Measurements from ENCODE around the gene HAUS7.

The HAUS7 gene

GRCh38 chrX:153417637-153418036 lies 52.7 kb downstream of the HAUS7 start:
- no peaks in the 10 kb centered on the region for H3K27me3 ChIP-seq (ENCODE audit: low read depth)
- DNase-seq (ENCODE audit: low spot score in 2 of 2), result no peak
- H3K36me3 ChIP-seq (replicated peaks), result no peaks in the 10 kb centered on the region
- H3K4me1 ChIP-seq, result no peaks in the 10 kb centered on the region
- in situ Hi-C loops (cut with MboI; ENCODE audit: low sequenced_read_pairs), result no loop called here
- no peaks in the 10 kb centered on the region for H3K9me3 ChIP-seq
- H3K4me3 ChIP-seq, result no peak overlapping the region

GRCh38 chrX:153416781-153417450 lies 53.5 kb downstream of the HAUS7 start:
- H3K4me1 ChIP-seq, result no peaks in the 10 kb centered on the region
- peaks cover 3% of the 10 kb centered on the region for H3K27me3 ChIP-seq (ENCODE audit: low read depth)
- DNase-seq (ENCODE audit: low spot score in 2 of 2), result peak in 1 of 2 experiments; percentile 33
- H3K36me3 ChIP-seq (replicated peaks), result no peaks in the 10 kb centered on the region
- no peak overlapping the region for H3K4me3 ChIP-seq
- no peaks in the 10 kb centered on the region for H3K9me3 ChIP-seq
- in situ Hi-C loops (cut with MboI; ENCODE audit: low sequenced_read_pairs), result no loop called here

GRCh38 chrX:153414856-153415510 lies 55.4 kb downstream of the HAUS7 start:
- no peaks in the 10 kb centered on the region for H3K4me1 ChIP-seq
- in situ Hi-C loops (cut with MboI; ENCODE audit: low sequenced_read_pairs), result no loop called here
- no peak overlapping the region for H3K4me3 ChIP-seq
- H3K27me3 ChIP-seq (ENCODE audit: low read depth), result peaks cover 11% of the 10 kb centered on the region
- no peak for DNase-seq (ENCODE audit: low spot score in 2 of 2)
- H3K9me3 ChIP-seq, result no peaks in the 10 kb centered on the region
- H3K36me3 ChIP-seq (replicated peaks), result no peaks in the 10 kb centered on the region

- peaks cover 11% of the 10 kb centered on the region for H3K27me3 ChIP-seq (ENCODE audit: low read depth)
- H3K36me3 ChIP-seq (replicated peaks), result no peaks in the 10 kb centered on the region
- DNase-seq (ENCODE audit: low spot score in 2 of 2), result no peak
- in situ Hi-C loops (cut with MboI; ENCODE audit: low sequenced_read_pairs), result no loop called here
- no peaks in the 10 kb centered on the region for H3K9me3 ChIP-seq
- H3K4me3 ChIP-seq, result no peak overlapping the region
- no peaks in the 10 kb centered on the region for H3K4me1 ChIP-seq
Measured at GRCh38 chrX:153413731-153414130, 56.6 kb downstream of the HAUS7 start.

GRCh38 chrX:153412746-153413720 lies 57.3 kb downstream of the HAUS7 start:
- no peaks in the 10 kb centered on the region for H3K36me3 ChIP-seq (replicated peaks)
- H3K4me3 ChIP-seq, result no peak overlapping the region
- peaks cover 11% of the 10 kb centered on the region for H3K27me3 ChIP-seq (ENCODE audit: low read depth)
- no peak for DNase-seq (ENCODE audit: low spot score in 2 of 2)
- in situ Hi-C loops (cut with MboI; ENCODE audit: low sequenced_read_pairs), result no loop called here
- no peaks in the 10 kb centered on the region for H3K4me1 ChIP-seq
- no peaks in the 10 kb centered on the region for H3K9me3 ChIP-seq

- H3K36me3 ChIP-seq (replicated peaks), result no peaks in the 10 kb centered on the region
- H3K4me1 ChIP-seq, result no peaks in the 10 kb centered on the region
- in situ Hi-C loops (cut with MboI; ENCODE audit: low sequenced_read_pairs), result no loop called here
- peak overlapping the region; percentile 26 for H3K4me3 ChIP-seq
- H3K9me3 ChIP-seq, result no peaks in the 10 kb centered on the region
- DNase-seq (ENCODE audit: low spot score in 2 of 2), result peak in 1 of 2 experiments; percentile 18
- peaks cover 12% of the 10 kb centered on the region for H3K27me3 ChIP-seq (ENCODE audit: low read depth)
Measured at GRCh38 chrX:153411988-153412574, 58.3 kb downstream of the HAUS7 start.

GRCh38 chrX:153411255-153411987 lies 59.0 kb downstream of the HAUS7 start, which contains the start of gene ZFP92:
Gene ZFP92 (plus strand): TSS chrX:153411472. CDS start chrX:153418323, 6,851 bp downstream.
- H3K36me3 ChIP-seq (replicated peaks), result no peaks in the 10 kb centered on the region
- peak in 1 of 2 experiments; percentile 26 for DNase-seq (ENCODE audit: low spot score in 2 of 2)
- peak within 1 kb of the TSS; percentile 26 for H3K4me3 ChIP-seq
- peaks cover 14% of the 10 kb centered on the region for H3K27me3 ChIP-seq (ENCODE audit: low read depth)
- H3K9me3 ChIP-seq, result no peaks in the 10 kb centered on the region
- no peaks in the 10 kb centered on the region for H3K4me1 ChIP-seq
- in situ Hi-C loops (cut with MboI; ENCODE audit: low sequenced_read_pairs), result no loop called here

GRCh38 chrX:153410888-153411254 lies 59.5 kb downstream of the HAUS7 start:
- Histone ChIP-seq H3K9me3 (no peaks in the 10 kb centered on the region), H3K4me3 (no peak overlapping the region), H3K36me3 (replicated peaks) (no peaks in the 10 kb centered on the region), H3K4me1 (no peaks in the 10 kb centered on the region), H3K27me3 (ENCODE audit: low read depth) (peaks cover 14% of the 10 kb centered on the region)
- no peak for DNase-seq (ENCODE audit: low spot score in 2 of 2)
- in situ Hi-C loops (cut with MboI; ENCODE audit: low sequenced_read_pairs), result no loop called here

GRCh38 chrX:153410373-153410772 lies 60.0 kb downstream of the HAUS7 start:
- no peak for DNase-seq (ENCODE audit: low spot score in 2 of 2)
- H3K4me3 ChIP-seq, result no peak overlapping the region
- H3K27me3 ChIP-seq (ENCODE audit: low read depth), result peaks cover 14% of the 10 kb centered on the region
- in situ Hi-C loops (cut with MboI; ENCODE audit: low sequenced_read_pairs), result no loop called here
- no peaks in the 10 kb centered on the region for H3K4me1 ChIP-seq
- no peaks in the 10 kb centered on the region for H3K9me3 ChIP-seq
- no peaks in the 10 kb centered on the region for H3K36me3 ChIP-seq (replicated peaks)

- Histone ChIP-seq H3K4me1 (no peaks in the 10 kb centered on the region), H3K27me3 (ENCODE audit: low read depth) (peaks cover 18% of the 10 kb centered on the region), H3K9me3 (no peaks in the 10 kb centered on the region), H3K4me3 (no peak overlapping the region), H3K36me3 (replicated peaks) (no peaks in the 10 kb centered on the region)
- in situ Hi-C loops (cut with MboI; ENCODE audit: low sequenced_read_pairs), result no loop called here
- no peak for DNase-seq (ENCODE audit: low spot score in 2 of 2)
Measured at GRCh38 chrX:153409414-153410101, 60.8 kb downstream of the HAUS7 start.

GRCh38 chrX:153408871-153409351 lies 61.5 kb downstream of the HAUS7 start:
- in situ Hi-C loops (cut with MboI; ENCODE audit: low sequenced_read_pairs), result no loop called here

GRCh38 chrX:153408221-153408721 lies 62.1 kb downstream of the HAUS7 start:
- in situ Hi-C loops (cut with MboI; ENCODE audit: low sequenced_read_pairs), result no loop called here
- Histone ChIP-seq H3K36me3 (replicated peaks) (no peaks in the 10 kb centered on the region), H3K4me1 (no peaks in the 10 kb centered on the region), H3K9me3 (no peaks in the 10 kb centered on the region), H3K27me3 (ENCODE audit: low read depth) (peaks cover 21% of the 10 kb centered on the region), H3K4me3 (no peak overlapping the region)
- DNase-seq (ENCODE audit: low spot score in 2 of 2), result no peak

More at GRCh38 chrX:153408871-153409351, 61.5 kb downstream of the HAUS7 start:
- DNase-seq (ENCODE audit: low spot score in 2 of 2), result no peak
- Histone ChIP-seq H3K4me1 (no peaks in the 10 kb centered on the region), H3K9me3 (no peaks in the 10 kb centered on the region), H3K27me3 (ENCODE audit: low read depth) (peaks cover 19% of the 10 kb centered on the region), H3K36me3 (replicated peaks) (no peaks in the 10 kb centered on the region), H3K4me3 (no peak overlapping the region)

All from HAP-1 (cell line).